Prostate gland (tissue), 1 donor: ENCODE results near the gene PAXIP1.

Experiments
- POLR2A ChIP-seq: fragments of 450-650 bp; IDR thresholded peaks from one replicate; pipeline ENCODE4 v1.6.1; 2016; ENCODE audit warnings: antibody characterized with exemption, mild to moderate bottlenecking
- POLR2AphosphoS5 ChIP-seq: sonication (generic); formaldehyde crosslinking; IDR thresholded peaks from one replicate; pipeline ENCODE4 v1.6.1; 2017; ENCODE audit warnings: antibody characterized with exemption

DNA sequence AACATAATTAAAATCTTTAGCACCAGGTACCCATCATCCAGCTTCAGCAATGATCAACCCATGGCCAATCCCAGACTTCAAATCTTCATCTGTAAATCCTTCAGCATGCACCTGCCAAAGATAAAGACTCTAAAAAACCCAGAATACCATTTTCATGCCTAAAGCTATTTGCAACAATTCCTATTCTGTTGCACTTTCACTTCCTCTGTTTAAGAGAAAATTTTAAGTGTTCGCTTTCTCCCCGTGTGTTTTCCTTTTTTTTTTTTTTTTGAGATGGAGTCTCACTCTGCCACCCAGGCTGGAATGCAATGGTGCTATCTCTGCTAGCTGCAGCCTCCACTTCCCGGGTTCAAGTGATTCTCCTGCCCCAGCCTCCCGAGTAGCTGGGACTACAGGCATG, 35.4 kb upstream of the PAXIP1 start:
- no peak for TF ChIP-seq POLR2AphosphoS5
- no peak for TF ChIP-seq POLR2A
